ENCODE measurements around the gene AVPR2. TPM values are rescaled to one million over a fixed set of nuclear protein-coding genes. Genes with fewer than 3 reads are reported as not detected.

The AVPR2 gene
- not detected in 2 replicates for total RNA-seq (2013; cell fraction: nucleolus; rRNA removed)
- total RNA-seq (2014; rRNA removed): not detected in 2 replicates
- total RNA-seq (2014; rRNA removed; fragmentation: Illumina TruSeq; extraction: Trizol): not detected in 2 replicates
- total RNA-seq (2021): not detected in 2 replicates
- polyA plus RNA-seq (2011; ENCODE audit: low read depth): not detected
- polyA plus RNA-seq (2011; rRNA removed): not detected in 2 replicates
- polyA plus RNA-seq (2011; cell fraction: cytosol; rRNA removed): 0.03 and 0.07 TPM in 2 replicates
- 0.43 and 0.44 TPM in 2 replicates for polyA plus RNA-seq (2011; cell fraction: nucleus; rRNA removed)
- 0.14 and 0.54 TPM in 2 replicates for polyA plus RNA-seq (2012)
- polyA plus RNA-seq (2014; fragmentation: Illumina TruSeq; extraction: Trizol): not detected in 2 replicates
- polyA plus RNA-seq (2014; fragmentation: Nextera tagmentation; extraction: Ambion mirVana): not detected
- not detected in 2 replicates for polyA plus RNA-seq (2014; rRNA removed)
- polyA plus RNA-seq (2016; fragmentation: Nextera tagmentation; extraction: Ambion mirVana): under 1 TPM; 0.12 to 0.37 TPM
- not detected in 2 replicates for polyA minus RNA-seq (2011; rRNA and poly(A)+ RNA removed)
- polyA minus RNA-seq (2011; cell fraction: cytosol; rRNA and poly(A)+ RNA removed): not detected in 2 replicates
- not detected in 2 replicates for polyA minus RNA-seq (2011; cell fraction: nucleus; rRNA and poly(A)+ RNA removed)
- Bru-seq, nascent RNA: not detected
- BruChase-seq, experiment 1, labeled RNA remaining after a 6-hour chase: not detected
- BruChase-seq, experiment 2, labeled RNA remaining after a 2-hour chase: not detected
- long read RNA-seq, experiment 1: 0 reads
- long read RNA-seq, experiment 2: 0 reads

DNA sequence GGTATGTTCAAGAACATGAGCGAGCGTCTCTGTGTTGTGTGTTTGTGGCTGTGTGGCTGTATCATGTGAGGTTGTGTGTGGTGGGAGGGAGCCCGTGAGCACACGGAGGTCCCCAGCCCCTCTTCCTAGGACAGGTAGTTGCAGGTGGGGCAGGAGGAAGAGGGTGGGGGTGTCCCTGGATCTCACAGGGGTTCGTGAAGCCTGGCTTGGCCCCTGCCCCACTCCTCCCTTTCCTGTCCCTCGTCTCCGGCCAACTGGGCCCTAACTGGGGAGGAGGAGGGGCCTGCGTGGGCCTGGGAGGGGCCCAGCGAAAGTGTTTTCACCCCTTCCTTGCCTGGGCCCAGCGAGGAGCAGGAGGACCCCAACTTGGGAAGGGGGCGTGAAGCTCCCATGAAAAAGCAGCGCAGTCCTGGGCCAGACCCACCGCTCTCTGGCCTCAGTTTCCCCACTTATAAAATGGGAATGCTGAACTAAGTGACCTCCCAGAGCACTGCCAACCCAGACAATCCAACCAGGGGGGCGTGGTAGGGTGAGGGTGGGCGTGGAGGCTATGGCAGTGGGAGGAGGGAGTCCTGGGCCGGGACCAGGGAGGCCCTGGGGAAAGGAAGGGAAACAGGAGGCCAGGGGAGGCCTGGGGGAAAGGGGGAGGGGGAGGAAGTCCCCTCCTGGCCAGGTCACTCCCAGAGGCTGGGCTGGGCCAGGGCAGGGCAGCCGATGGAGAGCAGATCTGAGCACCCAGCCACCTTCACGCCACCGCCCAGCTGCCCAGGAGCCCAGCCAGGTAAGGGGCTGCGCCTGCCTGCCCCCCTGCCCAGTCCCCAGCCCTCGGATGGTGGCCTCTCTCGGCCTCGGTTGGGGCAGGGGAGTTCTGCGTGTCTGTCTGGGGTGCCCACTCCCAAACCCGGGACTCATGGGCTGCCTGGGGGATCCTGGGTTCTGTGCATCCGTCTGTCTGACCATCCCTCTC, at the start of gene AVPR2:
TSS of gene AVPR2 (plus strand) at position 683 of the 967 bp plus-strand sequence. CDS start 473 bp downstream, outside the sequence.
- ChIA-PET CTCF (no interaction called here), RAD21 (ENCODE audit: unreplicated experiment) (no interaction called here), POLR2A (no interaction called here), SMC1A (ENCODE audit: uncharacterized antibody, unreplicated experiment) (no interaction called here)
- in situ Hi-C loops (cut with MboI): no loop called here
- 42% methylated on average over 19 of the region's 26 CpGs for WGBS (ENCODE audit: insufficient coverage, insufficient replicate concordance, low lambda C conversion rate, missing lambda C conversion rate)
- no peaks in the 10 kb centered on the region for H4K20me1 ChIP-seq (ENCODE audit: control insufficient read depth, insufficient read depth)
- FAIRE-seq (no peak), ATAC-seq (peak; percentile 3; the same call in 2 of the 3 replicates), DNase-seq (ENCODE audit: low read depth, low spot score) (no peak)
- no peak for TF ChIP-seq NBN (IDR thresholded peaks at IDR 0.05)
- no peak within 1 kb of the TSS for H3K4me3 ChIP-seq
- intact Hi-C loops (cut with micrococcal nuclease; ENCODE audit: unreplicated experiment): no loop called here
- peaks cover 9% of the 10 kb centered on the region for H3K4me1 ChIP-seq (ENCODE audit: control insufficient read depth, insufficient read depth, low read length)
- H3K79me2 ChIP-seq (ENCODE audit: control insufficient read depth, insufficient read depth, low read length): no peaks in the 10 kb centered on the region
- H3K27ac ChIP-seq (ENCODE audit: control insufficient read depth, insufficient read depth): no peak within 1 kb of the TSS
- BruUV-seq (replicated peaks): no TSS peak
- H3K27me3 ChIP-seq (replicated peaks in 1 of 2; ENCODE audit: control insufficient read depth in 2 of 2, insufficient read depth in 2 of 2, low read length in 1 of 2): no peaks in the 10 kb centered on the region
- no peaks in the 10 kb centered on the region for H3K36me3 ChIP-seq (ENCODE audit: control insufficient read depth in 2 of 2, insufficient read depth in 2 of 2, low read length in 1 of 2)
- H3K4me2 ChIP-seq (ENCODE audit: control insufficient read depth, insufficient read depth): no peak within 1 kb of the TSS
- no peak within 1 kb of the TSS for H2AFZ ChIP-seq (ENCODE audit: control insufficient read depth, low read depth, low read length)
- H3K9me3 ChIP-seq (replicated peaks; ENCODE audit: control insufficient read depth, insufficient read depth, low read length): no peaks in the 10 kb centered on the region
- H3K9ac ChIP-seq (ENCODE audit: control insufficient read depth, insufficient read depth, low read length): no peak within 1 kb of the TSS

DNA sequence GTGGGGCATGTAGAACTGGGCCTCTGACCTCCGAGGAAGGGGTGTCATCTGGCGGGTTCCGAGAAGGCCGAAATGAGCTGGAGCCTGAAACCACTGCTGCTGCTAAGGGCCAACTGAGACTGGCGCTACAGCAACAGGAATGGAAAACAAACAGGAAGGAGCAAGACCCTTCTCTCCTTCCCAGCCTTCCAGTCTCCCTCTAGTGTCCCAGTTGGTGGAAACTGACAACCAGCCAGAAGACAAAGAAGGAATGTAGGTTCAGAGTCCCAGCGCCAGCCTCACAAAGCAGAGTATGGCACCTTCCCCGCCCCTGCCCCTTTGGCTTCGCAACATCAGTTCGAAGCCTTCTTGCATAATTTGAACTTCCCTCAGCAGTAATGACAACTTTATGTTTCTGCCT, 49.8 kb upstream of the AVPR2 start:
- no peaks in the 10 kb centered on the region for H3K9me3 ChIP-seq (replicated peaks; ENCODE audit: control insufficient read depth, insufficient read depth, low read length)
- no peak overlapping the region for H3K9ac ChIP-seq (ENCODE audit: control insufficient read depth, insufficient read depth, low read length)
- ChIA-PET CTCF (no interaction called here), RAD21 (ENCODE audit: unreplicated experiment) (no interaction called here), SMC1A (ENCODE audit: uncharacterized antibody, unreplicated experiment) (no interaction called here), POLR2A (no interaction called here)
- H3K27me3 ChIP-seq (replicated peaks in 1 of 2; ENCODE audit: control insufficient read depth in 2 of 2, insufficient read depth in 2 of 2, low read length in 1 of 2): peaks cover 0 to 2% of the 10 kb centered on the region in 2 experiments; a peak in 2 of 4 replicates
- no TSS peak for BruUV-seq (replicated peaks)
- H3K36me3 ChIP-seq (ENCODE audit: control insufficient read depth in 2 of 2, insufficient read depth in 2 of 2, low read length in 1 of 2): no peaks in the 10 kb centered on the region
- ATAC-seq (no peak), FAIRE-seq (no peak), DNase-seq (ENCODE audit: low read depth, low spot score) (no peak)
- no peaks in the 10 kb centered on the region for H3K4me1 ChIP-seq (ENCODE audit: control insufficient read depth, insufficient read depth, low read length)
- H2AFZ ChIP-seq (ENCODE audit: control insufficient read depth, low read depth, low read length): no peak overlapping the region
- in situ Hi-C loops (cut with MboI) (no loop called here), intact Hi-C loops (cut with micrococcal nuclease; ENCODE audit: unreplicated experiment) (no loop called here)
- WGBS (ENCODE audit: insufficient coverage, insufficient replicate concordance, low lambda C conversion rate, missing lambda C conversion rate): 49% methylated on average over 9 of the region's 9 CpGs
- no peak overlapping the region for H3K4me3 ChIP-seq
- no peak overlapping the region for H3K27ac ChIP-seq (ENCODE audit: control insufficient read depth, insufficient read depth)
- H4K20me1 ChIP-seq (ENCODE audit: control insufficient read depth, insufficient read depth): no peaks in the 10 kb centered on the region
- no peaks in the 10 kb centered on the region for H3K79me2 ChIP-seq (ENCODE audit: control insufficient read depth, insufficient read depth, low read length)
- H3K4me2 ChIP-seq (ENCODE audit: control insufficient read depth, insufficient read depth): no peak overlapping the region
- TF ChIP-seq, protein P1, sequence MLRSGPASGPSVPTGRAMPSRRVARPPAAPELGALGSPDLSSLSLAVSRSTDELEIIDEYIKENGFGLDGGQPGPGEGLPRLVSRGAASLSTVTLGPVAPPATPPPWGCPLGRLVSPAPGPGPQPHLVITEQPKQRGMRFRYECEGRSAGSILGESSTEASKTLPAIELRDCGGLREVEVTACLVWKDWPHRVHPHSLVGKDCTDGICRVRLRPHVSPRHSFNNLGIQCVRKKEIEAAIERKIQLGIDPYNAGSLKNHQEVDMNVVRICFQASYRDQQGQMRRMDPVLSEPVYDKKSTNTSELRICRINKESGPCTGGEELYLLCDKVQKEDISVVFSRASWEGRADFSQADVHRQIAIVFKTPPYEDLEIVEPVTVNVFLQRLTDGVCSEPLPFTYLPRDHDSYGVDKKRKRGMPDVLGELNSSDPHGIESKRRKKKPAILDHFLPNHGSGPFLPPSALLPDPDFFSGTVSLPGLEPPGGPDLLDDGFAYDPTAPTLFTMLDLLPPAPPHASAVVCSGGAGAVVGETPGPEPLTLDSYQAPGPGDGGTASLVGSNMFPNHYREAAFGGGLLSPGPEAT (IDR thresholded peaks at IDR 0.05; ENCODE audit: low read depth): no peak
- TF ChIP-seq HCFC1 (IDR thresholded peaks at IDR 0.05; ENCODE audit: low read length) (no peak), TARDBP (IDR thresholded peaks at IDR 0.05; ENCODE audit: borderline replicate concordance) (no peak), RAD51 (IDR thresholded peaks at IDR 0.05) (no peak), POLR2AphosphoS5 (IDR thresholded peaks at IDR 0.05; ENCODE audit: low read length) (no peak), GABPA (IDR thresholded peaks at IDR 0.05; ENCODE audit: low read depth) (no peak)
- TF ChIP-seq, protein P2, sequence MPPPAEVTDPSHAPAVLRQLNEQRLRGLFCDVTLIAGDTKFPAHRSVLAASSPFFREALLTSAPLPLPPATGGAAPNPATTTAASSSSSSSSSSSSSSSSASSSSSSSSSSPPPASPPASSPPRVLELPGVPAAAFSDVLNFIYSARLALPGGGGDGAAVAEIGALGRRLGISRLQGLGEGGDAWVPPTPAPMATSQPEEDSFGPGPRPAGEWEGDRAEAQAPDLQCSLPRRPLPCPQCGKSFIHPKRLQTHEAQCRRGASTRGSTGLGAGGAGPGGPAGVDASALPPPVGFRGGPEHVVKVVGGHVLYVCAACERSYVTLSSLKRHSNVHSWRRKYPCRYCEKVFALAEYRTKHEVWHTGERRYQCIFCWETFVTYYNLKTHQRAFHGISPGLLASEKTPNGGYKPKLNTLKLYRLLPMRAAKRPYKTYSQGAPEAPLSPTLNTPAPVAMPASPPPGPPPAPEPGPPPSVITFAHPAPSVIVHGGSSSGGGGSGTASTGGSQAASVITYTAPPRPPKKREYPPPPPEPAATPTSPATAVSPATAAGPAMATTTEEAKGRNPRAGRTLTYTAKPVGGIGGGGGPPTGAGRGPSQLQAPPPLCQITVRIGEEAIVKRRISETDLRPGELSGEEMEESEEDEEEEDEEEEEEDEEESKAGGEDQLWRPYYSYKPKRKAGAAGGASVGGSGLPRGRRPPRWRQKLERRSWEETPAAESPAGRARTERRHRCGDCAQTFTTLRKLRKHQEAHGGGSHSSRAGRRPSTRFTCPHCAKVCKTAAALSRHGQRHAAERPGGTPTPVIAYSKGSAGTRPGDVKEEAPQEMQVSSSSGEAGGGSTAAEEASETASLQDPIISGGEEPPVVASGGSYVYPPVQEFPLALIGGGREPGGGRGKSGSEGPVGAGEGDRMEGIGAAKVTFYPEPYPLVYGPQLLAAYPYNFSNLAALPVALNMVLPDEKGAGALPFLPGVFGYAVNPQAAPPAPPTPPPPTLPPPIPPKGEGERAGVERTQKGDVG (CRISPR knock-in tag; IDR thresholded peaks at IDR 0.05): no peak
